ENCODE measurements around the gene ADPRH. TPM values are rescaled to one million over a fixed set of nuclear protein-coding genes. Genes with fewer than 3 reads are reported as not detected.

Gene ADPRH
- total and polyA plus RNA-seq, 10 of the 15 experiments (the other 5 are each of a cell fraction or from before 2014, with no cell fraction given): 2.3 to 32.6 (median 19.0) TPM

DNA sequence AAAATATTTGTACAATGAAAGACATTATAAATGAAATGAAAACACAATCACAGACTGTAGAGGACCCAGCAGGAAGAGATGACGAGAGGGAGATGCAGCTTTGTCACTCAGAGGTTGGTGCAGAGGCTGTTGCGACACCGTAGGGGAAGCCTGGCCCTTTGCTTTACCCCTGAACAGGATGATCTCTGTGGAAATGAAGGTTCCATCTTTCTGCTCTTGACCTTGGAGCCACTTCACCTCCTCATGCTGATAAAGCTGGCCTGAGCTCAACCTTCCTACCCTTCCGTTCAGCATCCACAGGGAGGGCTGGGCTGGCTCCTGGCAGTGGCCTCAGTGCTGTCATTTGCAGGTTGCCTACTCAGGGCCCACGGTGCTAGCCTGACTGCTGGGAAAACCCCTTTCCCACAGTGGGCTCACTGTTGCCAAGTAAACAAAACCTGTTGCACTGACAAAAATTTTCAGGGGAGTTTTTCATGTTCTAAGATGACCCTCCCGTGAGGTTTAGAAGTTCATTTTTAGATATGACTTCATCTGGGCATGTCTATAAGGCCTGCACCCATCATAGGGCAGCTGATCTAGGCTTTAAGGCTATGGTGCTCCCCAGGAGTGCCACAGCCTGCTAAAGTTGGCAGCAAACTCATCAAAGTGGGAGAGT lies 16.9 kb upstream of the ADPRH start (continued):
- TF ChIP-seq, protein P1, sequence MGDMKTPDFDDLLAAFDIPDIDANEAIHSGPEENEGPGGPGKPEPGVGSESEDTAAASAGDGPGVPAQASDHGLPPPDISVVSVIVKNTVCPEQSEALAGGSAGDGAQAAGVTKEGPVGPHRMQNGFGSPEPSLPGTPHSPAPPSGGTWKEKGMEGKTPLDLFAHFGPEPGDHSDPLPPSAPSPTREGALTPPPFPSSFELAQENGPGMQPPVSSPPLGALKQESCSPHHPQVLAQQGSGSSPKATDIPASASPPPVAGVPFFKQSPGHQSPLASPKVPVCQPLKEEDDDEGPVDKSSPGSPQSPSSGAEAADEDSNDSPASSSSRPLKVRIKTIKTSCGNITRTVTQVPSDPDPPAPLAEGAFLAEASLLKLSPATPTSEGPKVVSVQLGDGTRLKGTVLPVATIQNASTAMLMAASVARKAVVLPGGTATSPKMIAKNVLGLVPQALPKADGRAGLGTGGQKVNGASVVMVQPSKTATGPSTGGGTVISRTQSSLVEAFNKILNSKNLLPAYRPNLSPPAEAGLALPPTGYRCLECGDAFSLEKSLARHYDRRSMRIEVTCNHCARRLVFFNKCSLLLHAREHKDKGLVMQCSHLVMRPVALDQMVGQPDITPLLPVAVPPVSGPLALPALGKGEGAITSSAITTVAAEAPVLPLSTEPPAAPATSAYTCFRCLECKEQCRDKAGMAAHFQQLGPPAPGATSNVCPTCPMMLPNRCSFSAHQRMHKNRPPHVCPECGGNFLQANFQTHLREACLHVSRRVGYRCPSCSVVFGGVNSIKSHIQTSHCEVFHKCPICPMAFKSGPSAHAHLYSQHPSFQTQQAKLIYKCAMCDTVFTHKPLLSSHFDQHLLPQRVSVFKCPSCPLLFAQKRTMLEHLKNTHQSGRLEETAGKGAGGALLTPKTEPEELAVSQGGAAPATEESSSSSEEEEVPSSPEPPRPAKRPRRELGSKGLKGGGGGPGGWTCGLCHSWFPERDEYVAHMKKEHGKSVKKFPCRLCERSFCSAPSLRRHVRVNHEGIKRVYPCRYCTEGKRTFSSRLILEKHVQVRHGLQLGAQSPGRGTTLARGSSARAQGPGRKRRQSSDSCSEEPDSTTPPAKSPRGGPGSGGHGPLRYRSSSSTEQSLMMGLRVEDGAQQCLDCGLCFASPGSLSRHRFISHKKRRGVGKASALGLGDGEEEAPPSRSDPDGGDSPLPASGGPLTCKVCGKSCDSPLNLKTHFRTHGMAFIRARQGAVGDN (IDR thresholded peaks at IDR 0.05): peak; percentile 81
- no peak for TF ChIP-seq ASH2L (IDR thresholded peaks at IDR 0.05; ENCODE audit: borderline replicate concordance, low read depth)
- TF ChIP-seq, protein P2, sequence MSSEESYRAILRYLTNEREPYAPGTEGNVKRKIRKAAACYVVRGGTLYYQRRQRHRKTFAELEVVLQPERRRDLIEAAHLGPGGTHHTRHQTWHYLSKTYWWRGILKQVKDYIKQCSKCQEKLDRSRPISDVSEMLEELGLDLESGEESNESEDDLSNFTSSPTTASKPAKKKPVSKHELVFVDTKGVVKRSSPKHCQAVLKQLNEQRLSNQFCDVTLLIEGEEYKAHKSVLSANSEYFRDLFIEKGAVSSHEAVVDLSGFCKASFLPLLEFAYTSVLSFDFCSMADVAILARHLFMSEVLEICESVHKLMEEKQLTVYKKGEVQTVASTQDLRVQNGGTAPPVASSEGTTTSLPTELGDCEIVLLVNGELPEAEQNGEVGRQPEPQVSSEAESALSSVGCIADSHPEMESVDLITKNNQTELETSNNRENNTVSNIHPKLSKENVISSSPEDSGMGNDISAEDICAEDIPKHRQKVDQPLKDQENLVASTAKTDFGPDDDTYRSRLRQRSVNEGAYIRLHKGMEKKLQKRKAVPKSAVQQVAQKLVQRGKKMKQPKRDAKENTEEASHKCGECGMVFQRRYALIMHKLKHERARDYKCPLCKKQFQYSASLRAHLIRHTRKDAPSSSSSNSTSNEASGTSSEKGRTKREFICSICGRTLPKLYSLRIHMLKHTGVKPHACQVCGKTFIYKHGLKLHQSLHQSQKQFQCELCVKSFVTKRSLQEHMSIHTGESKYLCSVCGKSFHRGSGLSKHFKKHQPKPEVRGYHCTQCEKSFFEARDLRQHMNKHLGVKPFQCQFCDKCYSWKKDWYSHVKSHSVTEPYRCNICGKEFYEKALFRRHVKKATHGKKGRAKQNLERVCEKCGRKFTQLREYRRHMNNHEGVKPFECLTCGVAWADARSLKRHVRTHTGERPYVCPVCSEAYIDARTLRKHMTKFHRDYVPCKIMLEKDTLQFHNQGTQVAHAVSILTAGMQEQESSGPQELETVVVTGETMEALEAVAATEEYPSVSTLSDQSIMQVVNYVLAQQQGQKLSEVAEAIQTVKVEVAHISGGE (CRISPR knock-in tag; IDR thresholded peaks at IDR 0.05): no peak
- TF ChIP-seq POU2F2 (IDR thresholded peaks at IDR 0.05; ENCODE audit: borderline replicate concordance, low read depth, low read length): peak; percentile 85
- no peak for TF ChIP-seq EZH2 (IDR thresholded peaks at IDR 0.05; ENCODE audit: borderline replicate concordance, control insufficient read depth, low read depth, low read length)
- TF ChIP-seq RELA (IDR thresholded peaks at IDR 0.05; ENCODE audit: borderline replicate concordance, partially characterized antibody): peak; percentile 99
- TF ChIP-seq, protein P3, sequence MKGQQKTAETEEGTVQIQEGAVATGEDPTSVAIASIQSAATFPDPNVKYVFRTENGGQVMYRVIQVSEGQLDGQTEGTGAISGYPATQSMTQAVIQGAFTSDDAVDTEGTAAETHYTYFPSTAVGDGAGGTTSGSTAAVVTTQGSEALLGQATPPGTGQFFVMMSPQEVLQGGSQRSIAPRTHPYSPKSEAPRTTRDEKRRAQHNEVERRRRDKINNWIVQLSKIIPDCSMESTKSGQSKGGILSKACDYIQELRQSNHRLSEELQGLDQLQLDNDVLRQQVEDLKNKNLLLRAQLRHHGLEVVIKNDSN (IDR thresholded peaks at IDR 0.05; ENCODE audit: borderline replicate concordance, extremely low read length, insufficient read depth, low read depth, low read length): no peak
- TF ChIP-seq ZNF217 (IDR thresholded peaks at IDR 0.05): no peak
- TF ChIP-seq BACH1 (IDR thresholded peaks at IDR 0.05; ENCODE audit: borderline replicate concordance): peak; percentile 71; the same call in 1 of the 2 replicates
- TF ChIP-seq NFIC (IDR thresholded peaks at IDR 0.05; ENCODE audit: low read depth, low read length): peak; percentile 92
- TF ChIP-seq NRF1 (conservative IDR thresholded peaks at IDR 0.05; ENCODE audit: low read depth, low read length): no peak
- TF ChIP-seq, protein P4, sequence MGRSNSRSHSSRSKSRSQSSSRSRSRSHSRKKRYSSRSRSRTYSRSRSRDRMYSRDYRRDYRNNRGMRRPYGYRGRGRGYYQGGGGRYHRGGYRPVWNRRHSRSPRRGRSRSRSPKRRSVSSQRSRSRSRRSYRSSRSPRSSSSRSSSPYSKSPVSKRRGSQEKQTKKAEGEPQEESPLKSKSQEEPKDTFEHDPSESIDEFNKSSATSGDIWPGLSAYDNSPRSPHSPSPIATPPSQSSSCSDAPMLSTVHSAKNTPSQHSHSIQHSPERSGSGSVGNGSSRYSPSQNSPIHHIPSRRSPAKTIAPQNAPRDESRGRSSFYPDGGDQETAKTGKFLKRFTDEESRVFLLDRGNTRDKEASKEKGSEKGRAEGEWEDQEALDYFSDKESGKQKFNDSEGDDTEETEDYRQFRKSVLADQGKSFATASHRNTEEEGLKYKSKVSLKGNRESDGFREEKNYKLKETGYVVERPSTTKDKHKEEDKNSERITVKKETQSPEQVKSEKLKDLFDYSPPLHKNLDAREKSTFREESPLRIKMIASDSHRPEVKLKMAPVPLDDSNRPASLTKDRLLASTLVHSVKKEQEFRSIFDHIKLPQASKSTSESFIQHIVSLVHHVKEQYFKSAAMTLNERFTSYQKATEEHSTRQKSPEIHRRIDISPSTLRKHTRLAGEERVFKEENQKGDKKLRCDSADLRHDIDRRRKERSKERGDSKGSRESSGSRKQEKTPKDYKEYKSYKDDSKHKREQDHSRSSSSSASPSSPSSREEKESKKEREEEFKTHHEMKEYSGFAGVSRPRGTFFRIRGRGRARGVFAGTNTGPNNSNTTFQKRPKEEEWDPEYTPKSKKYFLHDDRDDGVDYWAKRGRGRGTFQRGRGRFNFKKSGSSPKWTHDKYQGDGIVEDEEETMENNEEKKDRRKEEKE (IDR thresholded peaks at IDR 0.05): no peak
- TF ChIP-seq RAD21 (IDR thresholded peaks at IDR 0.05; ENCODE audit: insufficient read depth, low read depth, low read length): no peak
- peak; percentile 79; the same call in 1 of the 2 replicates for TF ChIP-seq CBX5 (IDR thresholded peaks at IDR 0.05; ENCODE audit: low read depth)
- no peak for TF ChIP-seq SREBF2 (IDR thresholded peaks at IDR 0.05; ENCODE audit: low read length)
- TF ChIP-seq YY1 (IDR thresholded peaks at IDR 0.05; ENCODE audit: low read depth, low read length): peak; percentile 30; the same call in 1 of the 2 replicates
- peak; percentile 95 for TF ChIP-seq SMAD5 (IDR thresholded peaks at IDR 0.05; ENCODE audit: low read depth)
- peak; percentile 83 for TF ChIP-seq ZBED1 (IDR thresholded peaks at IDR 0.05; ENCODE audit: borderline replicate concordance)
- TF ChIP-seq CHD1 (IDR thresholded peaks at IDR 0.05; ENCODE audit: low read depth, low read length): 0 out of 2 replicates have a peak, but pooled peaks have one; percentile 61
